Measurements from ENCODE around the gene COL24A1.
A peak's percentile ranks its signal among the peaks of the same experiment; 100 is the strongest.

COL24A1 gene

GRCh38 chr1:85708829-85709227 lies 447.7 kb downstream of the COL24A1 start:
- Histone ChIP-seq H2BK5ac (ENCODE audit: low read length) (no peak overlapping the region), H3K4ac (ENCODE audit: low read length) (no peak overlapping the region), H3K9me3 (replicated peaks in 1 of 2; ENCODE audit: control insufficient read depth in 2 of 2, insufficient read depth in 1 of 2, low read depth in 1 of 2, low read length in 2 of 2) (peaks cover 0 to 5% of the 10 kb centered on the region in 2 donors), H3K4me2 (ENCODE audit: insufficient read depth, low read length, poor library complexity, severe bottlenecking) (peak overlapping the region; percentile 53), H3K9ac (ENCODE audit: low read depth, low read length, poor library complexity) (no peak overlapping the region), H3K36me3 (replicated peaks in 1 of 2; ENCODE audit: control insufficient read depth in 2 of 2, insufficient read depth in 2 of 2, low read length in 2 of 2) (peaks cover 2 to 25% of the 10 kb centered on the region in 2 donors), H2AK5ac (ENCODE audit: low read depth, low read length) (no peak overlapping the region), H3K79me1 (ENCODE audit: low read depth, low read length) (no peaks in the 10 kb centered on the region), H3K27ac (replicated peaks; ENCODE audit: low read length) (peak overlapping the region; percentile 73), H3K27me3 (ENCODE audit: control insufficient read depth in 3 of 3, insufficient read depth in 3 of 3, low read depth in 1 of 3, low read length in 3 of 3) (no peaks in the 10 kb centered on the region), H2BK120ac (ENCODE audit: low read depth, low read length) (no peak overlapping the region), H3K4me3 (ENCODE audit: low read length in 2 of 2) (peak overlapping the region in 1 of 2 donors; percentile 67), H3K23ac (ENCODE audit: low read depth, low read length, poor library complexity) (no peak overlapping the region), H3K4me1 (ENCODE audit: control insufficient read depth in 2 of 2, insufficient read depth in 1 of 2, low read depth in 1 of 2, low read length in 2 of 2) (peaks cover 0 to 6% of the 10 kb centered on the region in 2 donors), H3K14ac (ENCODE audit: low read length) (no peak overlapping the region), H3K18ac (ENCODE audit: low read length) (no peak overlapping the region), H2BK15ac (ENCODE audit: low read length) (no peak overlapping the region), H2AFZ (ENCODE audit: low read length) (peak overlapping the region; percentile 87), H2BK12ac (ENCODE audit: low read length) (no peak overlapping the region), H4K8ac (ENCODE audit: low read depth, low read length) (no peak overlapping the region), H4K91ac (ENCODE audit: low read depth, low read length, poor library complexity) (no peak overlapping the region)
- no CpG with 5 or more reads among the region's 6 CpGs for WGBS, 2 donors (ENCODE audit: extremely low coverage in 2 of 2, insufficient read length in 2 of 2, insufficient replicate concordance in 1 of 2)
- no peak for DNase-seq (ENCODE audit: low spot score)

GRCh38 chr1:85707990-85708828 lies 448.4 kb downstream of the COL24A1 start, which contains the start of gene ZNHIT6:
ZNHIT6 (minus strand) TSS chr1:85708433; CDS start chr1:85708284, 149 bp downstream.
- peak within 1 kb of the TSS; percentile 91 for H3K27ac ChIP-seq (replicated peaks; ENCODE audit: low read length)
- H3K36me3 ChIP-seq (replicated peaks in 1 of 2; ENCODE audit: control insufficient read depth in 2 of 2, insufficient read depth in 2 of 2, low read length in 2 of 2): peaks cover 2 to 31% of the 10 kb centered on the region in 2 donors
- no peak within 1 kb of the TSS for H3K14ac ChIP-seq (ENCODE audit: low read length)
- H2BK120ac ChIP-seq (ENCODE audit: low read depth, low read length): no peak within 1 kb of the TSS
- no peak within 1 kb of the TSS for H4K8ac ChIP-seq (ENCODE audit: low read depth, low read length)
- H2BK15ac ChIP-seq (ENCODE audit: low read length): no peak within 1 kb of the TSS
- H2BK12ac ChIP-seq (ENCODE audit: low read length): no peak within 1 kb of the TSS
- peak; percentile 88 for DNase-seq (ENCODE audit: low spot score)
- peak within 1 kb of the TSS; percentile 67 to 93 for H3K4me3 ChIP-seq (ENCODE audit: low read length in 2 of 2)
- H3K4me2 ChIP-seq (ENCODE audit: insufficient read depth, low read length, poor library complexity, severe bottlenecking): peak within 1 kb of the TSS; percentile 77
- no peak within 1 kb of the TSS for H2AK5ac ChIP-seq (ENCODE audit: low read depth, low read length)
- H3K9me3 ChIP-seq (replicated peaks in 1 of 2; ENCODE audit: control insufficient read depth in 2 of 2, insufficient read depth in 1 of 2, low read depth in 1 of 2, low read length in 2 of 2): peaks cover 0 to 6% of the 10 kb centered on the region in 2 donors
- H3K79me1 ChIP-seq (ENCODE audit: low read depth, low read length): no peaks in the 10 kb centered on the region
- peak within 1 kb of the TSS; percentile 82 for H3K9ac ChIP-seq (ENCODE audit: low read depth, low read length, poor library complexity)
- no peak within 1 kb of the TSS for H3K4ac ChIP-seq (ENCODE audit: low read length)
- peak within 1 kb of the TSS; percentile 87 for H3K18ac ChIP-seq (ENCODE audit: low read length)
- WGBS, 2 donors (ENCODE audit: extremely low coverage in 2 of 2, insufficient read length in 2 of 2, insufficient replicate concordance in 1 of 2): no CpG with 5 or more reads among the region's 35 CpGs
- no peaks in the 10 kb centered on the region for H3K27me3 ChIP-seq (ENCODE audit: control insufficient read depth in 3 of 3, insufficient read depth in 3 of 3, low read depth in 1 of 3, low read length in 3 of 3)
- no peak within 1 kb of the TSS for H2BK5ac ChIP-seq (ENCODE audit: low read length)
- peaks cover 0 to 6% of the 10 kb centered on the region in 2 donors for H3K4me1 ChIP-seq (ENCODE audit: control insufficient read depth in 2 of 2, insufficient read depth in 1 of 2, low read depth in 1 of 2, low read length in 2 of 2)
- H3K23ac ChIP-seq (ENCODE audit: low read depth, low read length, poor library complexity): peak within 1 kb of the TSS; percentile 44
- peak within 1 kb of the TSS; percentile 87 for H2AFZ ChIP-seq (ENCODE audit: low read length)
- no peak within 1 kb of the TSS for H4K91ac ChIP-seq (ENCODE audit: low read depth, low read length, poor library complexity)

DNA sequence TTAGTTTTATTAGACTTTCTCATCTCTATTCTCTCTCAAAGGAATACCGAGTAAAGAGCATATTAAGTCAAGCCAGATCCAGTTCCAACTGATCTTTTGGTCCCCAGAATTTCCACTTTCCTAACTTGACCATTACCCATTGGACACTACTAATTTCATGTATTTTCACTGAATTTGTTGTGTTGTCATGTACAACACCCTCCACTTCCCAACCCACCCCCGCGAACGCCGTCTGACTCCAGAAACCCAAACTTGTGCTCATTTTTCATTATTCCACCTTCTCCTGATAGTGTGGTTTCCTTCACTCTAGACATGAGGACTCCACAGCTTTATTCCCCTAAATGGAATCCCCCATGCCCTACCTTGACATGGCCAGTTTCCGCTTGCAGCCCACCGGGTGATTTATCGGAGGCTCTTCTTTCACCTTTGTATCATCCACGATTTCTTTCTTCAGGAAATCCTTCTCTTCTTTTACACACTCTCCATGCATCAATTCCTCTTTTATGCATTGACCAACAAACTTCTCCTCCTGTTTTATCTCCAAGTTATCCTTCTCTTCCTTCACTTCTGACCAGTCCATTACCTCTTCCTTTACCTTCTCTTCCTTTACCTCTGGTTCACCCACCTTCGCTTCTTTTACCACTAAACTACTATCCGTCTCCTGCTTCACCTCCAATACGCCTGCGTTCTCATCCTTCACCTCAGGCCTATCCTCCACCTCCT lies 449.1 kb downstream of the COL24A1 start:
- Histone ChIP-seq H3K27me3 (ENCODE audit: control insufficient read depth in 3 of 3, insufficient read depth in 3 of 3, low read depth in 1 of 3, low read length in 3 of 3) (no peaks in the 10 kb centered on the region), H4K8ac (ENCODE audit: low read depth, low read length) (no peak overlapping the region), H3K4ac (ENCODE audit: low read length) (no peak overlapping the region), H3K18ac (ENCODE audit: low read length) (peak overlapping the region; percentile 87), H2AFZ (ENCODE audit: low read length) (peak overlapping the region; percentile 87), H2BK5ac (ENCODE audit: low read length) (no peak overlapping the region), H3K9ac (ENCODE audit: low read depth, low read length, poor library complexity) (peak overlapping the region; percentile 82), H2BK120ac (ENCODE audit: low read depth, low read length) (no peak overlapping the region), H2BK12ac (ENCODE audit: low read length) (no peak overlapping the region), H3K36me3 (replicated peaks in 1 of 2; ENCODE audit: control insufficient read depth in 2 of 2, insufficient read depth in 2 of 2, low read length in 2 of 2) (peaks cover 2 to 39% of the 10 kb centered on the region in 2 donors), H4K91ac (ENCODE audit: low read depth, low read length, poor library complexity) (no peak overlapping the region), H3K4me1 (ENCODE audit: control insufficient read depth in 2 of 2, insufficient read depth in 1 of 2, low read depth in 1 of 2, low read length in 2 of 2) (peaks cover 0 to 6% of the 10 kb centered on the region in 2 donors), H2BK15ac (ENCODE audit: low read length) (no peak overlapping the region), H3K79me1 (ENCODE audit: low read depth, low read length) (no peaks in the 10 kb centered on the region), H3K9me3 (replicated peaks in 1 of 2; ENCODE audit: control insufficient read depth in 2 of 2, insufficient read depth in 1 of 2, low read depth in 1 of 2, low read length in 2 of 2) (peaks cover 0 to 6% of the 10 kb centered on the region in 2 donors), H3K23ac (ENCODE audit: low read depth, low read length, poor library complexity) (peak overlapping the region; percentile 44), H3K14ac (ENCODE audit: low read length) (no peak overlapping the region), H3K27ac (replicated peaks; ENCODE audit: low read length) (peak overlapping the region; percentile 91), H3K4me2 (ENCODE audit: insufficient read depth, low read length, poor library complexity, severe bottlenecking) (peak overlapping the region; percentile 77), H3K4me3 (ENCODE audit: low read length in 2 of 2) (peak overlapping the region; percentile 67 to 93), H2AK5ac (ENCODE audit: low read depth, low read length) (no peak overlapping the region)
- no peak for DNase-seq (ENCODE audit: low spot score)
- no CpG with 5 or more reads among the region's 13 CpGs for WGBS, 2 donors (ENCODE audit: extremely low coverage in 2 of 2, insufficient read length in 2 of 2, insufficient replicate concordance in 1 of 2)

- peaks cover 0 to 6% of the 10 kb centered on the region in 2 donors for H3K4me1 ChIP-seq (ENCODE audit: control insufficient read depth in 2 of 2, insufficient read depth in 1 of 2, low read depth in 1 of 2, low read length in 2 of 2)
- H3K79me1 ChIP-seq (ENCODE audit: low read depth, low read length): no peaks in the 10 kb centered on the region
- H4K91ac ChIP-seq (ENCODE audit: low read depth, low read length, poor library complexity): no peak overlapping the region
- H3K14ac ChIP-seq (ENCODE audit: low read length): no peak overlapping the region
- no peak overlapping the region for H2BK12ac ChIP-seq (ENCODE audit: low read length)
- H3K9me3 ChIP-seq (replicated peaks in 1 of 2; ENCODE audit: control insufficient read depth in 2 of 2, insufficient read depth in 1 of 2, low read depth in 1 of 2, low read length in 2 of 2): peaks cover 0 to 6% of the 10 kb centered on the region in 2 donors
- no peak overlapping the region for H3K23ac ChIP-seq (ENCODE audit: low read depth, low read length, poor library complexity)
- no peaks in the 10 kb centered on the region for H3K27me3 ChIP-seq (ENCODE audit: control insufficient read depth in 3 of 3, insufficient read depth in 3 of 3, low read depth in 1 of 3, low read length in 3 of 3)
- no peak overlapping the region for H4K8ac ChIP-seq (ENCODE audit: low read depth, low read length)
- peaks cover 3 to 54% of the 10 kb centered on the region in 2 donors for H3K36me3 ChIP-seq (replicated peaks in 1 of 2; ENCODE audit: control insufficient read depth in 2 of 2, insufficient read depth in 2 of 2, low read length in 2 of 2)
- H2BK5ac ChIP-seq (ENCODE audit: low read length): no peak overlapping the region
- no peak overlapping the region for H3K18ac ChIP-seq (ENCODE audit: low read length)
- no peak overlapping the region for H3K4me2 ChIP-seq (ENCODE audit: insufficient read depth, low read length, poor library complexity, severe bottlenecking)
- H2BK15ac ChIP-seq (ENCODE audit: low read length): no peak overlapping the region
- no peak overlapping the region for H3K4me3 ChIP-seq (ENCODE audit: low read length in 2 of 2)
- no CpG with 5 or more reads among the region's 3 CpGs for WGBS, 2 donors (ENCODE audit: extremely low coverage in 2 of 2, insufficient read length in 2 of 2, insufficient replicate concordance in 1 of 2)
- H3K9ac ChIP-seq (ENCODE audit: low read depth, low read length, poor library complexity): no peak overlapping the region
- H2BK120ac ChIP-seq (ENCODE audit: low read depth, low read length): no peak overlapping the region
- H3K27ac ChIP-seq (replicated peaks; ENCODE audit: low read length): no peak overlapping the region
- H3K4ac ChIP-seq (ENCODE audit: low read length): no peak overlapping the region
- no peak for DNase-seq (ENCODE audit: low spot score)
- H2AK5ac ChIP-seq (ENCODE audit: low read depth, low read length): no peak overlapping the region
- H2AFZ ChIP-seq (ENCODE audit: low read length): no peak overlapping the region
These were observed 450.6 kb downstream of the COL24A1 start for GRCh38 chr1:85705940-85706339.
